NB4 (cell line): ENCODE measurements around the gene LTBP1.

Experiments used
- DNase-seq: peaks from one replicate; pipeline ENCODE4 v3.0.0; 2010; ENCODE audit warnings: low read depth
- H3K4me3 ChIP-seq: one replicate; pipeline ENCODE4 v1.5.1; 2011; ENCODE audit warnings: mild to moderate bottlenecking, low read depth, low read length, moderate library complexity
- MYC ChIP-seq: IDR thresholded peaks from 2 replicates; pipeline ENCODE4 v1.6.1; 2011; ENCODE audit warnings: low read depth, low read length
- POLR2A ChIP-seq: IDR thresholded peaks from 2 replicates; pipeline ENCODE4 v1.6.1; 2011; ENCODE audit warnings: mild to moderate bottlenecking; ENCODE audit not compliant: insufficient read length; ENCODE audit errors: extremely low read depth
- TF ChIP-seq, protein P1 (sequence below): IDR thresholded peaks from one replicate; pipeline ENCODE4 v1.5.1; 2012; ENCODE audit warnings: low read depth, low read length
- TF ChIP-seq, protein P2 (sequence below): IDR thresholded peaks from 2 replicates; pipeline ENCODE4 v1.6.1; 2011; ENCODE audit warnings: low read depth, low read length

LTBP1 gene

DNA sequence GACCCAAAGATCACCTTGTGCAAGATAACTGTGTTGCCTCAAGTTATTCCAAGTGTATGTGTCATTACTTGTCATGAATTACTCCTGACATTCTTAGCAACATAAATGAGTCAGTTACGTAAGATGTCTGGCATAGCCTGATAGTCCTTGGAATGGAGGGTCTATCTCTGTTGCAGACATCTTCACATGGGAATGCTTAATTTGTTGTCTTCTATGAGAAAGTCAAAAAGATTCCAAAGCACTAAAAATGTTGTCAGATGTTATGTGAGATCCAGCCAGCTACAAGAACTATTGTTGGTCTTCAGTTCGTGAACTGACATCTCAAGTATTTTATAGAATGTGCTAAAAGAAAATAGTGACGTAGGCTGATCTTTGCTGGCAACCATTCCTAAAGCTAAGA is 351.5 kb downstream of the LTBP1 start:
- no peak overlapping the region for H3K4me3 ChIP-seq
- DNase-seq, result no peak
- TF ChIP-seq, protein P1, sequence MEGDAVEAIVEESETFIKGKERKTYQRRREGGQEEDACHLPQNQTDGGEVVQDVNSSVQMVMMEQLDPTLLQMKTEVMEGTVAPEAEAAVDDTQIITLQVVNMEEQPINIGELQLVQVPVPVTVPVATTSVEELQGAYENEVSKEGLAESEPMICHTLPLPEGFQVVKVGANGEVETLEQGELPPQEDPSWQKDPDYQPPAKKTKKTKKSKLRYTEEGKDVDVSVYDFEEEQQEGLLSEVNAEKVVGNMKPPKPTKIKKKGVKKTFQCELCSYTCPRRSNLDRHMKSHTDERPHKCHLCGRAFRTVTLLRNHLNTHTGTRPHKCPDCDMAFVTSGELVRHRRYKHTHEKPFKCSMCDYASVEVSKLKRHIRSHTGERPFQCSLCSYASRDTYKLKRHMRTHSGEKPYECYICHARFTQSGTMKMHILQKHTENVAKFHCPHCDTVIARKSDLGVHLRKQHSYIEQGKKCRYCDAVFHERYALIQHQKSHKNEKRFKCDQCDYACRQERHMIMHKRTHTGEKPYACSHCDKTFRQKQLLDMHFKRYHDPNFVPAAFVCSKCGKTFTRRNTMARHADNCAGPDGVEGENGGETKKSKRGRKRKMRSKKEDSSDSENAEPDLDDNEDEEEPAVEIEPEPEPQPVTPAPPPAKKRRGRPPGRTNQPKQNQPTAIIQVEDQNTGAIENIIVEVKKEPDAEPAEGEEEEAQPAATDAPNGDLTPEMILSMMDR, result no peak
- TF ChIP-seq POLR2A (no peak), MYC (no peak)
- TF ChIP-seq, protein P2, sequence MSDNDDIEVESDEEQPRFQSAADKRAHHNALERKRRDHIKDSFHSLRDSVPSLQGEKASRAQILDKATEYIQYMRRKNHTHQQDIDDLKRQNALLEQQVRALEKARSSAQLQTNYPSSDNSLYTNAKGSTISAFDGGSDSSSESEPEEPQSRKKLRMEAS, result no peak

- no peak overlapping the region for H3K4me3 ChIP-seq
- DNase-seq, result no peak
- TF ChIP-seq POLR2A (no peak), MYC (no peak)
- TF ChIP-seq, protein P1, result no peak
- TF ChIP-seq, protein P2, result no peak
These were observed 354.6 kb downstream of the LTBP1 start for GRCh38 chr2:33301355-33301754.

DNA sequence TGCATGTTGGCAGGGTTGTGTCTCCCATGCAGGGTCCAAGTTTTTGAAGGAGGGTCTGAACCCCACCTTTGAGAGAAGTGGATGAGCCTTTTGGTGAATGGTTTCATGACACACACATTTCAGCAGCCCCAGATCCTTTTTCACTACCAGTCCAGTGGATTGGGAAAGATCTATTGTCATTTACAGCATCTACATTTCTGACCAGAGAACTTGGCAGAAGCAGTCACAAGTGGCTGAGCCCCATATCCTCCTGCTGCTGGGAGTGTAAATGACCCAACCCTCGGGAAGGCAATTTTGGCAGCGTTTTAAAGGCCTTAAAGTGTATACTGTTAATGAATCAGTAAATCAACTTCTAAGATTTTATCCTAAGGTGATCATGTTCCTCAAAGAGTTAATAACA is 355.6 kb downstream of the LTBP1 start:
- no peak for DNase-seq
- no peak overlapping the region for H3K4me3 ChIP-seq
- TF ChIP-seq, protein P2, result no peak
- TF ChIP-seq, protein P1, result no peak
- TF ChIP-seq MYC (no peak), POLR2A (no peak)

- no peak for DNase-seq
- no peak for TF ChIP-seq MYC
- TF ChIP-seq, protein P2, result no peak
- no peak for TF ChIP-seq POLR2A
- no peak overlapping the region for H3K4me3 ChIP-seq
These were observed 357.5 kb downstream of the LTBP1 start for GRCh38 chr2:33304032-33304864.

DNA sequence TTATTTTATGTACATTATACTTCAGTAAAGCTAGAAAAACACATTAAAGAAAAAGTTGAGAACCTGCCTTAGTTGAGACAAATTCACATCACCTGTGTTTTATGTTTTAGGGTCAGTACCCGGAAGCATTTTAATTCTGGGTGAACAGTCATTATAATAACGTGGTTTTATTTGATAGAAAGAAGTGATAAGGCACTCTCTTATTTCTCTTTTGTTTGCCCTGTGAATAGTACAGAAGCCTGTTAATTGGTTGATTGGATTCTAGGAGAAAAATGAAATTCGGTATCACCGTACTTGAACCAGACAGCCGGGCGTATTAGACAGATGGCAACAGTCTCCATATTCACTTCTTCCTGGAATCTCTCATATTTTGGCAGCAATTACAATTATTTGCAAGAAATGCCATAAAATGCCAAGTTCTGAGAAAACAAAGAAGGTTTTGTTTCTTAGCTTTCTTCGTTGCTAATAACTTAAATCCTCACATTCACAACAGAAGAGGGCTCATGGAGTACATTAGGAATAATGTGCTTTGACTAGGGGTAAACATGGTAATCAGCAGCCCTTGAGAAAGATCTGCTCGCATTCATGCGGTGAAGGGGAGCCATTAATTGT is 361.0 kb downstream of the LTBP1 start:
- TF ChIP-seq, protein P1, result no peak
- TF ChIP-seq, protein P2, result no peak
- TF ChIP-seq MYC, result no peak
- TF ChIP-seq POLR2A, result no peak
- no peak for DNase-seq
- H3K4me3 ChIP-seq, result no peak overlapping the region

- TF ChIP-seq POLR2A, result no peak
- TF ChIP-seq, protein P2, result no peak
- TF ChIP-seq MYC, result no peak
- TF ChIP-seq, protein P1, result no peak
- no peak for DNase-seq
- no peak overlapping the region for H3K4me3 ChIP-seq
These were observed 365.6 kb downstream of the LTBP1 start for GRCh38 chr2:33312355-33312754.
